Measurements from ENCODE around the gene GOLGA8S. TPM values are rescaled to one million over a fixed set of nuclear protein-coding genes. Genes with fewer than 3 reads are reported as not detected.
"Not testable (repeated sequence)": the region's sequence is repeated elsewhere in the genome, so short reads cannot be mapped to it uniquely, and the experiment has no call there.

Gene GOLGA8S
- total RNA-seq = under 1 TPM; 0.14 TPM
- 0.10 TPM for polyA plus RNA-seq (2013, experiment 1 of 2)
- 0.16 TPM for polyA plus RNA-seq (2013, experiment 2 of 2)
- total RNA-seq = 0 to 0.40 (median 0) reads per million in 172 experiments

GRCh38 chr15:23354448-23354847 is at the start of gene GOLGA8S:
Gene GOLGA8S, plus strand, starts transcription at chr15:23354748. Its CDS starts 62 bp downstream, at chr15:23354810.
- H3K4me3 Mint-ChIP-seq; CTCF ChIA-PET; intact Hi-C loops (cut with DNase I, micrococcal nuclease); H3K27ac Mint-ChIP-seq; H3K4me1 Mint-ChIP-seq (ENCODE audit: low read depth); H3K4me3 ChIP-seq (ENCODE audit: low read length); H3K36me3 Mint-ChIP-seq (ENCODE audit: low read depth); DNase-seq; H3K9me3 ChIP-seq (ENCODE audit: control insufficient read depth in 1 of 2, insufficient read depth in 1 of 2, low read length in 2 of 2); H3K27me3 ChIP-seq (ENCODE audit: control insufficient read depth in 1 of 2, insufficient read depth in 2 of 2, low read length in 2 of 2); H3K27me3 Mint-ChIP-seq; H3K36me3 ChIP-seq (ENCODE audit: insufficient read depth, low read length); POLR2A ChIA-PET; H3K27ac ChIP-seq (ENCODE audit: low read depth in 1 of 2, low read length in 2 of 2); H3K9me3 Mint-ChIP-seq; H3K4me1 ChIP-seq (ENCODE audit: insufficient read depth, low read length); ATAC-seq (ENCODE audit: poor library complexity): not testable (repeated sequence)

GRCh38 chr15:23304805-23305204 is 49.7 kb upstream of the GOLGA8S start:
- ATAC-seq (ENCODE audit: poor library complexity); CTCF ChIA-PET; H3K27me3 Mint-ChIP-seq; H3K27ac ChIP-seq (ENCODE audit: low read depth in 1 of 2, low read length in 2 of 2); intact Hi-C loops (cut with DNase I, micrococcal nuclease); POLR2A ChIA-PET; H3K9me3 ChIP-seq (ENCODE audit: control insufficient read depth in 1 of 2, insufficient read depth in 1 of 2, low read length in 2 of 2); H3K36me3 ChIP-seq (ENCODE audit: insufficient read depth, low read length); H3K9me3 Mint-ChIP-seq; DNase-seq; H3K27me3 ChIP-seq (ENCODE audit: control insufficient read depth in 1 of 2, insufficient read depth in 2 of 2, low read length in 2 of 2); H3K4me1 ChIP-seq (ENCODE audit: insufficient read depth, low read length): not testable (repeated sequence)
- peaks cover 40% of the 10 kb centered on the region for H3K4me1 Mint-ChIP-seq (ENCODE audit: low read depth)
- H3K4me3 Mint-ChIP-seq = peak overlapping the region; percentile 87
- peak overlapping the region; percentile 49 for H3K4me3 ChIP-seq (ENCODE audit: low read length)
- peaks cover 33% of the 10 kb centered on the region for H3K36me3 Mint-ChIP-seq (ENCODE audit: low read depth)
- peak overlapping the region; percentile 59 for H3K27ac Mint-ChIP-seq

GRCh38 chr15:23305921-23306320 is 48.6 kb upstream of the GOLGA8S start:
- H3K36me3 ChIP-seq (ENCODE audit: insufficient read depth, low read length); DNase-seq; H3K9me3 ChIP-seq (ENCODE audit: control insufficient read depth in 1 of 2, insufficient read depth in 1 of 2, low read length in 2 of 2); H3K27ac Mint-ChIP-seq; ATAC-seq (ENCODE audit: poor library complexity); H3K4me3 ChIP-seq (ENCODE audit: low read length); H3K27ac ChIP-seq (ENCODE audit: low read depth in 1 of 2, low read length in 2 of 2); POLR2A ChIA-PET; H3K27me3 ChIP-seq (ENCODE audit: control insufficient read depth in 1 of 2, insufficient read depth in 2 of 2, low read length in 2 of 2); CTCF ChIA-PET; H3K4me1 ChIP-seq (ENCODE audit: insufficient read depth, low read length); H3K9me3 Mint-ChIP-seq; intact Hi-C loops (cut with DNase I, micrococcal nuclease); H3K27me3 Mint-ChIP-seq: not testable (repeated sequence)
- peaks cover 40% of the 10 kb centered on the region for H3K4me1 Mint-ChIP-seq (ENCODE audit: low read depth)
- H3K4me3 Mint-ChIP-seq = peak overlapping the region; percentile 13
- peaks cover 45% of the 10 kb centered on the region for H3K36me3 Mint-ChIP-seq (ENCODE audit: low read depth)

- H3K4me3 ChIP-seq (ENCODE audit: low read length); H3K27me3 ChIP-seq (ENCODE audit: control insufficient read depth in 1 of 2, insufficient read depth in 2 of 2, low read length in 2 of 2); intact Hi-C loops (cut with DNase I, micrococcal nuclease); H3K9me3 Mint-ChIP-seq; H3K36me3 ChIP-seq (ENCODE audit: insufficient read depth, low read length); H3K9me3 ChIP-seq (ENCODE audit: control insufficient read depth in 1 of 2, insufficient read depth in 1 of 2, low read length in 2 of 2); POLR2A ChIA-PET; H3K27ac Mint-ChIP-seq; H3K27ac ChIP-seq (ENCODE audit: low read depth in 1 of 2, low read length in 2 of 2); H3K27me3 Mint-ChIP-seq; ATAC-seq (ENCODE audit: poor library complexity); H3K4me1 ChIP-seq (ENCODE audit: insufficient read depth, low read length); DNase-seq; H3K4me3 Mint-ChIP-seq: not testable (repeated sequence)
- CTCF ChIA-PET = interaction anchor here (0.7 kb wide), 1 partner anchor 294 kb away, joined by 3 read pairs; no protein-coding TSS in a partner anchor
- peaks cover 22% of the 10 kb centered on the region for H3K4me1 Mint-ChIP-seq (ENCODE audit: low read depth)
- peaks cover 47% of the 10 kb centered on the region for H3K36me3 Mint-ChIP-seq (ENCODE audit: low read depth)
Measured at GRCh38 chr15:23311233-23311632, 43.3 kb upstream of the GOLGA8S start.

- H3K27ac ChIP-seq (ENCODE audit: low read depth in 1 of 2, low read length in 2 of 2); H3K9me3 Mint-ChIP-seq: not testable (repeated sequence)
Measured at GRCh38 chr15:23334096-23334495, 20.5 kb upstream of the GOLGA8S start, which contains the start of gene GOLGA6L26. Gene GOLGA6L26, minus strand, starts transcription at chr15:23334196. Its CDS starts 61 bp downstream, at chr15:23334135.

GRCh38 chr15:23362622-23363021 is 8.1 kb downstream of the GOLGA8S start:
- H3K9me3 ChIP-seq (ENCODE audit: control insufficient read depth in 1 of 2, insufficient read depth in 1 of 2, low read length in 2 of 2); H3K36me3 Mint-ChIP-seq (ENCODE audit: low read depth); H3K36me3 ChIP-seq (ENCODE audit: insufficient read depth, low read length); intact Hi-C loops (cut with DNase I, micrococcal nuclease); H3K4me3 ChIP-seq (ENCODE audit: low read length); DNase-seq; H3K27me3 Mint-ChIP-seq; H3K27me3 ChIP-seq (ENCODE audit: control insufficient read depth in 1 of 2, insufficient read depth in 2 of 2, low read length in 2 of 2); H3K4me1 Mint-ChIP-seq (ENCODE audit: low read depth); ATAC-seq (ENCODE audit: poor library complexity); CTCF ChIA-PET; H3K27ac Mint-ChIP-seq; H3K9me3 Mint-ChIP-seq; H3K4me3 Mint-ChIP-seq; POLR2A ChIA-PET; H3K4me1 ChIP-seq (ENCODE audit: insufficient read depth, low read length); H3K27ac ChIP-seq (ENCODE audit: low read depth in 1 of 2, low read length in 2 of 2): not testable (repeated sequence)

More at GRCh38 chr15:23334096-23334495, 20.5 kb upstream of the GOLGA8S start, which contains the start of gene GOLGA6L26:
- H3K36me3 Mint-ChIP-seq (ENCODE audit: low read depth); H3K27me3 Mint-ChIP-seq; H3K4me3 Mint-ChIP-seq; POLR2A ChIA-PET; H3K4me1 Mint-ChIP-seq (ENCODE audit: low read depth); H3K9me3 ChIP-seq (ENCODE audit: control insufficient read depth in 1 of 2, insufficient read depth in 1 of 2, low read length in 2 of 2); H3K4me3 ChIP-seq (ENCODE audit: low read length); H3K27me3 ChIP-seq (ENCODE audit: control insufficient read depth in 1 of 2, insufficient read depth in 2 of 2, low read length in 2 of 2); DNase-seq; H3K27ac Mint-ChIP-seq; ATAC-seq (ENCODE audit: poor library complexity); CTCF ChIA-PET; H3K4me1 ChIP-seq (ENCODE audit: insufficient read depth, low read length); intact Hi-C loops (cut with DNase I, micrococcal nuclease); H3K36me3 ChIP-seq (ENCODE audit: insufficient read depth, low read length): not testable (repeated sequence)

GRCh38 chr15:23364261-23364660 is 9.7 kb downstream of the GOLGA8S start:
- H3K9me3 Mint-ChIP-seq; H3K4me3 ChIP-seq (ENCODE audit: low read length); H3K4me1 ChIP-seq (ENCODE audit: insufficient read depth, low read length); H3K27ac ChIP-seq (ENCODE audit: low read depth in 1 of 2, low read length in 2 of 2); DNase-seq; H3K36me3 Mint-ChIP-seq (ENCODE audit: low read depth); intact Hi-C loops (cut with DNase I, micrococcal nuclease); H3K27me3 Mint-ChIP-seq; H3K9me3 ChIP-seq (ENCODE audit: control insufficient read depth in 1 of 2, insufficient read depth in 1 of 2, low read length in 2 of 2); POLR2A ChIA-PET; H3K27me3 ChIP-seq (ENCODE audit: control insufficient read depth in 1 of 2, insufficient read depth in 2 of 2, low read length in 2 of 2); CTCF ChIA-PET; H3K36me3 ChIP-seq (ENCODE audit: insufficient read depth, low read length); H3K4me1 Mint-ChIP-seq (ENCODE audit: low read depth); H3K4me3 Mint-ChIP-seq; ATAC-seq (ENCODE audit: poor library complexity); H3K27ac Mint-ChIP-seq: not testable (repeated sequence)

Measured in CD4-positive, alpha-beta T cell (primary cell).